CD4-positive, alpha-beta T cell treated with Interleukin-4 for 1 hour (primary cell): ENCODE measurements around the gene TRPM2.
"Not testable (repeated sequence)": the region's sequence is repeated elsewhere in the genome, so short reads cannot be mapped to it uniquely, and the experiment has no call there.

Experiments
- DNase-seq, 2 donors: peaks; one replicate each; pipeline ENCODE4 v3.0.0-alpha.2; 2020 to 2022

TRPM2 gene

GRCh38 chr21:44399955-44400790 is 46.8 kb downstream of the TRPM2 start:
- DNase-seq, result no peak

GRCh38 chr21:44400791-44401385 is 47.5 kb downstream of the TRPM2 start:
- DNase-seq, result no peak

GRCh38 chr21:44401386-44402160 is 48.2 kb downstream of the TRPM2 start:
- DNase-seq, result no peak

DNA sequence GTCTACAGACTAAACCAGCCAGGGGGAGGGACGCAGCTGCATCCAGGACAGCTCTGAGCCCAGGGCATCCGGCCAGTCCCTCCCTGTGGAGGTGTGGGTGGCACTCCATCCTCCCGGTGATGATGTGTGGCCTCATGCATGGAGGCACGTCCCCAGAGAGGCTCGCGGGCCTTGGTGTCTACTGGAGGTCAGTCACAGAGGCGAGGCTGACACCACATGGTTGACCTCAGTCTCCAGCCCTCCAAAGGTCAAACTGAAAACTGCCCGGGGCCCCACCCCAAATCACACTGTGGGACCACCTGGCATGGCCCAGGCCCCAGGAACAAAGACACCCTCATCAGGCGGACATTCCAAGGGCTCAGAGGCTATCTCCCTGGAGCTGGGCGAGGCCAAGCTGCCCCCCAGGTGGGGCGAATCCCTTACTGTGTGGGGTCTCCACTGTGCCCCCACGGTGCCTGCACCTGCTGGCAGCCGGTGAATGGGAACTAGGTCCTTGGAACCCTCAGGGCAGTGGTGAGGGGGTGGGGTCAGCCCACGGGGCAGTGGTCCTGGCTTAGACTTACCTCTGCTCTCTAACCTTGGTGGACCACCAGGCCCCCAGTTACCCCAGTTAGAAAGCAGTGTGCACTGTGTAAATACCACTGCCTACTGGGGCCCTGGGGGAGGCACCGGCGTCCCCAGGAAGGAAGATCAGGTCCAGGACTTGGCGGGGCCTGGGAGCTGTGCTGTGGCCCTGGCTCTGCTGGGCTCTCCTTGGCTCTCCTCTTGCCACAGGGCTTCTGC is 49.1 kb downstream of the TRPM2 start:
- no peak for DNase-seq

- no peak for DNase-seq
Observed at GRCh38 chr21:44403106-44404020, 49.9 kb downstream of the TRPM2 start.

GRCh38 chr21:44404482-44404881 is 51.1 kb downstream of the TRPM2 start:
- not testable (repeated sequence) for DNase-seq

DNA sequence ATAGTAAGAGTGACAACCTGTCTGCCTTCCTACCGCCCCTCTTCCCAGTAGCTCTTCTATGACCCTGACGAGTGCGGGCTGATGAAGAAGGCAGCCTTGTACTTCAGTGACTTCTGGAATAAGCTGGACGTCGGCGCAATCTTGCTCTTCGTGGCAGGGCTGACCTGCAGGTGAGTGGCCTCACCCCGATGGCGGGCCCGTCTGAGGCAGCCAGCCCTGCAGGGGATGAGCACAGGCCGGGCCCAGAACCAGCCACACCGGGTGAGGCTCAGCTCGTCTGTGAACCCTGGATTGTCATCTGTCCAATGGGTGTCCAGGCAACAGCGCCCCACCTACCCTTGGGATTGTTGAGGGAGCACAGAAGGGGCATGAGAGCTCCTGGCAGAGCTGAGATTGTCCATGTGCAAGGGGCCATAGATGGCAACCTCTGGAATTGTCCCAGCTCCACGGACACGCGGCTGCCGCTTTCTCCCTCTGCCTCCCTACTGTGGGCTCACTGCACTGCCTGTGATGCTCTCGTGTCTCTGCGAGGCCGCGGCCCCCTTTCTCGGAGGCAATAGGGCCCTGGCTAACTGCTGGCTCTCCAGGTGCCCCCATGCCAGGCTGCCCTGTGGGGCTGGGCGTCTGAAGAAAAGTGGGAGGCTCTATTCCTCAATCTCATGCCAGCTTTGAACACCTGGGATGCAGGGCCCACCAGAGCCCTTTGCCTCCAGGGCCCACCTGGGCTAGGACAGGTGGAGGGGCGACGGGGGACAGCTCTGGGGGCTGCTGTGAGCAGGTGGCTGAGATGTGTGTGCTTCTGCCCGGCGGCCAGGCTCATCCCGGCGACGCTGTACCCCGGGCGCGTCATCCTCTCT is 51.9 kb downstream of the TRPM2 start:
- DNase-seq, result no peak

- no peak for DNase-seq
Observed at GRCh38 chr21:44405948-44406872, 52.8 kb downstream of the TRPM2 start.

DNA sequence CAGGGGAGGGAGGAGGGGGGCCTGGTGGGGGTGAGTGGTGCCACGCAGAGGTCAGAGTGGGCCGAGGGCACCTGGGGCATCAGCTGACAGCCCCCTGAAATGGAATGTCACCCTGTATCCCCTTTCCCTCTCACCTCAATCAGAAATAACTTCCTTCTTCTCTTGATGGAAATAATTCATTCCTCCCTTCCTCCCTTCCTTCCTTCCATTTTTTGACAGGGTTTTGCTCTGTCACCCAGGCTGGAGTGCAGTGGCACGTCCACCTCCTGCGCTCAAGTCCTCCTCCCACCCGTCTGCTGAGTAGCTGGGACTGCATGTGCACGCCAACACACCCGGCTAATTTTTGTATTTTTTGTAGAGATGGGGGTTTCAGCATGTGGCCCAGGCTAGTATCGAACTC is 53.5 kb downstream of the TRPM2 start:
- no peak for DNase-seq

- DNase-seq, result peak in 1 of 2 donors; percentile 11
Observed at GRCh38 chr21:44407493-44407892, 54.1 kb downstream of the TRPM2 start.

DNA sequence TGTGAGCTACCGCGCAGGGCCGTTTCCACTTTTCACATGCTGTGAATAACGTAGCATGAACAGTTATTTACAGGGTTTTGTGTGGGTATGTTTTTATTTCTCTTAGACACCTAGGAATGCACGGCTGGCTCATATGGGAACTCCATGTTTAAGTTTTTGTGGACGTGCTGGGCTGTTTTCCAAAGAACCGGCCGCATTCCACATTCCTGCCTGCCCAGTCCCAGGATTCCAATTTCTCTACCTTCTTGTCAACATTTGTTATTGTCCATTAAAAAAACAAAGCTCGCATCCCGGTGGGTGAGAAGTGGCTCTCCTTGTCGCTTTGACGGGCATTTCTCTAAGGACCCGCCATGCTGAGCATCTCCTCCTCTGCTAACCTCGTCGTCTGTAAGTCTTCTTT is 54.8 kb downstream of the TRPM2 start:
- DNase-seq, result no peak

- no peak for DNase-seq
Observed at GRCh38 chr21:44413566-44414290, 60.3 kb downstream of the TRPM2 start.

GRCh38 chr21:44414291-44415072 is 61.1 kb downstream of the TRPM2 start:
- no peak for DNase-seq

- DNase-seq, result no peak
Observed at GRCh38 chr21:44415073-44416025, 61.9 kb downstream of the TRPM2 start.

DNA sequence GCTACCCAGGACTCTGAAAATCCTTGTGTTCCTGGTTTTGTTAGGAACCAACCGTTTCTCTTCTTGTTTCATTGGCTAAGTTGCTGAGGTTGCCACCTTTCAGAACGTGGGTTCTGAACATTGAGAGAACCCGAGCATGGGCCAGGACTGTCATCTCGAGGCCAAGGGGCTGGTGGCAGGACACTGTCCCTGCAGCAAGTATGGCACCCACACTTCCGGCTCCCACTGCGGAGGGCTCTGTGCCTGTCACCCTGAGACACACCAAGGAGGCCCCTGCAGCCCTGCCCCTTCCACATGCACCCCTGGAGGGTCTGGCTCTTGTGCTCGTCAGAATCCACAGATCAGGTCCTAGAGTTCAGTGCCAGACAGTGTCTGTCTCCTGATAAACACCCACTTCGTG is 62.8 kb downstream of the TRPM2 start:
- DNase-seq, result no peak

DNA sequence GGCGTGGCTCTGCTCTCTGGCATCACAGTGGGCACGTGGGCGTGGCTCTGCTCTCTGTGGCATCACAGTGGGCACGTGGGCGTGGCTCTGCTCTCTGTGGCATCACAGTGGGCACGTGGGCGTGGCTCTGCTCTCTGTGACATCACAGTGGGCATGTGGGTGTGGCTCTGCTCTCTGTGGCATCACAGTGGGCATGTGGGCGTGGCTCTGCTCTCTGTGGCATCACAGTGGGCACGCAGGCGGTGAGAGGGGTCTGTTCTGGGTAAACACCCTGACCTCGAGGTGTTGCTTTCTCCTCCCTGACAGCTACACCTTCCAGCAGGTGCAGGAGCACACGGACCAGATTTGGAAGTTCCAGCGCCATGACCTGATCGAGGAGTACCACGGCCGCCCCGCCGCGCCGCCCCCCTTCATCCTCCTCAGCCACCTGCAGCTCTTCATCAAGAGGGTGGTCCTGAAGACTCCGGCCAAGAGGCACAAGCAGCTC is 64.2 kb downstream of the TRPM2 start:
- DNase-seq, result not testable (repeated sequence)
